HG03469 (cell line): ENCODE results near the gene MAGI1.
"Not testable (repeated sequence)": the region's sequence is repeated elsewhere in the genome, so short reads cannot be mapped to it uniquely, and the experiment has no call there.

Experiments used
- ATAC-seq: cut with Tn5 transposase; IDR thresholded peaks from one replicate; pipeline ENCODE4 v1.9.1; 2021; ENCODE audit warnings: mild to moderate bottlenecking, moderate library complexity, moderate number of reproducible peaks; ENCODE audit not compliant: unreplicated experiment

MAGI1 gene

DNA sequence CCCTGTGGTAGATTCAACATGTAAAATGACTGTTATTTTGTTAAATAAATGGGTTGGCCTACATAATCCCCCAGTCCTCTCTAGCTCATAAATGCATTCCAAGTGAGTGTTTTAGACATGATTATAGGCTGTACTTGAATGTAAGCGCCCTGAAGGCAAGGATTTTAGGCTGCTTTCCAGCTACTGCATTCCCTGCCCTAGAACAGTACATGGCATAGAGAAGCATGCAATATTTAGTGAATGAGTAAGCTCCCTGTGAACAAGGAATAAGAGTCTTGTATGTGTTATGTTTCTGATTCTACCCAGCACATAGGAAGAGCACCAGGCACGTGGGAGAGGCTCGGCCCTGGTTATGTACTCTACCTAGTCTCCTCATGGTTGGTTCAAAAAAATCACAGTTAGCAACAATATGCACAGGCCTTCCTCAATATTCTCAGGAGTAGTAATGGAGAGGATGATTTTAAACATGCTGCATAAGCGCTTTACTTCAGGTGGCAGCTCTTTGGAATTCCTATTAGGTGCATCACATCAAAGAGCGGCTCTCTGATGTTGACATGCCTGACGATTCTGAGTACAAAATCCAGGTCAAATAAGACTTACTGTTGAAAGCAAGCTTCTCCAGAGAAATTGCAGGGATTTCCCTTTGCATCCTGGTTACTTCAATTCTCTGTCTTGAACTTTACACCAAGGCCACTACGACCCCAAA lies 456.6 kb downstream of the MAGI1 start:
- ATAC-seq, result no peak

DNA sequence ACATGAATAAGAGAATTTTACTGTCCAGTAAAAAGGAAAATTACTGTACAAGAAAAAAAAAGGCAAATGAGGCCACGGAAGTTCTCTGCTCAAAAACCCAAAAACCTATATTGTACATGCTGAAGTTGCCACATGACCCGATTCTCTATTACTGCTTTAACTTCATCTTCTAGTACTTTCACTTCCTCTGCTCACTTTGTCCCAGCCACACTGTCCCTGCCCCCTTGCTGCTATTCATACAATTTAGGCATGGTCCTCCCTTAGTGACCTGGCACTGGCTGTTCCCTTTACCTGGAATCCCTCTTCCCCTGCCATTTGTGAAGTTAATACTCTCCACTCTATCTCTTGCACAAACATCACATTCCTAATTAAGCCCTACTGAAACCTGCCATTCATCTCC lies 457.4 kb downstream of the MAGI1 start:
- no peak for ATAC-seq

DNA sequence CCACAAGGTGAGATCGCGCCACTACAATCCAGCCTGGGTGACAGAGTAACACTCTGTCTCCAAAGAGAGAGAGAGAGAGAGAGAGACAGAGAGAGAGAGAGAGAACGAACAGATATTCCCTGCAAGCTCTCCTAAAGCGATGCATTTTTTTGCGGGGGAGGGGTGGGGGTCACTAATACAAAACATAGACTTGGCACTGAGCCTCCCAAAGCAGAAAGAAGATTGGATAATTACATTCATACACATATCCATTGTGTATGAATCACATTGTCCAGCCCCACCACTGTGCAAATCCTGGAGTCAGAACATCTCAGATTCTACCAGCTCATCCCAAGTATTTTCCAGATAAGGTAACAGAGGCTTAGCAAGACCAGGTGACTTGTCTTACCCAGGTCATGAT lies 459.9 kb downstream of the MAGI1 start:
- no peak for ATAC-seq

GRCh38 chr3:65577843-65578430 lies 460.8 kb downstream of the MAGI1 start:
- no peak for ATAC-seq

- no peak for ATAC-seq
Observed at GRCh38 chr3:65576966-65577365, 461.8 kb downstream of the MAGI1 start.

- no peak for ATAC-seq
Observed at GRCh38 chr3:65576228-65576627, 462.5 kb downstream of the MAGI1 start.

DNA sequence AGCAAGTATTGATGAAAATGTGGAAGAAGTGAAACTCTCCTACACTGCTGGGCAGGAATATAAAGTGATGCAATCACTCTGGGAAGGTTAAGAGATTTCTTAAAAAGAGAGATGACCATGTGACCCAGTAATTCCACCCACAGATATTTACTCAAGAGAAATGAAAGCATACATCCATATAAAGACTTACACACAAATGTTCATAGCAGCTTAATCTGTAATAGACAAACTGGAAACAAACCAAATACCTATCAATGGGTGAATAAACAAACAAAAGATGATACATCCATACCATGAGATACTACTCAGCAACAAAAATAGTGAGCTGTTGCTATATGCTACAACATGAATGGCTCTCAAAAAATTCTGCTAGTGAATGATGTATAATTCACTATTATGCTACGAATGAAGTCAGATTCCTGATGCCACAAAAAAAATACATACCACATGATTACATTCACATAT lies 463.3 kb downstream of the MAGI1 start:
- no peak for ATAC-seq

DNA sequence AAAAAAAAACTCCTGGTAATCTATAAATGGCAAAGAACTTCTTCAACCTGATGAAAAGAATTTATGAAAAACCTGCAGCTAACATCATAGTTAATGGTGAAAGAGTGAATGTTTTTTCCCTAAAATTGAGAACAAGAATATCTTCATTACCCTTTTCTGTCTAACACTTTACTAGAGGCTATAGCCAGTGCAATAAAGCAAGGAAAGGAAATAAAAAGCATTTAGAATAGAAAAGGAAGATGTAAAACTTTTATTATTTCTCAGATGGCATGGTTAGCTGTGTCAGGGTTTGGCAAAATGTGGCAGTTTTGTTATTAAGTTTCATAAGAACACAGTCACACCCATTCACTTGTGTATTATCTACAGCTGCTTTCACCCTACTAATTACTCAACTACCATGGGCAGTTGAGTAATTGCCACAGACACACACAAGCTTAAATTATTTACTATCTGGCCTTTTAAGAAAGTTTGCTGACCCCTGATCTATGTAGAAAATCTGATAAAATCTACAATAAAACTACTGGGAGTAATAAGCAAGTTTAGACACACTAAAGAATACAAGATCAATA lies 465.1 kb downstream of the MAGI1 start:
- ATAC-seq, result no peak

DNA sequence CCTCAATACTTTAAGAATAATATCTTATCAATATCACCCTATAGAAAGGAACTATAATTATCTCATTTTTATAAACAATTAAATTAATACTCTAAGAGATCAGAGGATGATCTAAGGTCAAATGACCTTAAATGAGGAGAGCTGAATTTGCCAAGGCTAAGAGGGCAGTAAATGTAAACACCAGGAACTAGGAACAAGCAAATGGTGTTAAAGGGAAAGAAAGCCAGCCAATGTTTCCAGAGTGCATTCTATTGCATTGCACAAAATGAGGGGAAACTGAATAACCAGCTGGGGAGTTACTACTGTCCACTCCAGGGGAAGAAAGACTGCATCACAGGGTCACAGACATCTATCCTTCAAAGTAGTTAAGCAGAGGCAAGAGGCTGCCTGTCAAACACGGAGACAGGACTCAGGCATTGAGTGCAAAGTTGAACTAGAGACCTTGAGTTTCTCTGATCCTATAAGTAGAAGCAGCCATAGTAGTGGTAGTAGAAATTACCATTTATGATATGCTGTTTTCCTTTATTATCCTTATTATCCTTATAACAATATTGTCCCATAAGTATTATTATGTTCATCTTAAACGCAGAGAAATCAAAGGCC lies 466.4 kb downstream of the MAGI1 start:
- no peak for ATAC-seq

DNA sequence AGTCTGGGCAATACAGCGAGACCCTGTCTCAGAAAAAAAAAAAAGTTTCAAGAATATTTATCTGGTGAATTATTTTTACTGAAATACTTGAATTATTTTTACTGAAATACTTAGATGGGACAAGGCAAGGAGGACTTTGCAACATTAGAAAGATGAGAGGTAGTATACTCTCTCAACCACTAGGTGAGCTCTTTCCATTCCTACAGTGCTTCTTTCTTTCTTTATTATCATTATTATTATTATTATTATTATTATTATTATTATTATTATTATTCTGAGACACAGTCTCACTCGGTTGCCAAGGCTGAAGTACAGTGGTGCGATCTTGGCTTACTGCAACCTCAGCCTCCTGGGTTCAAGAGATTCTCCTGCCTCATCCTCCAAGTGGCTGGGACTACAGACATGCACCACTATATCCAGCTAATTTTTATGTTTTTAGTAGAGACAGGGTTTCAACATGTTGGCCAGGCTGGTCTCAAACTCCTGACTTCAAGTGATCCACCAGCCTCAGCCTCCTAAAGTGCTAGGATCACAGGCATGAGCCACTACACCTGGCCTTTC lies 468.8 kb downstream of the MAGI1 start:
- ATAC-seq, result no peak

DNA sequence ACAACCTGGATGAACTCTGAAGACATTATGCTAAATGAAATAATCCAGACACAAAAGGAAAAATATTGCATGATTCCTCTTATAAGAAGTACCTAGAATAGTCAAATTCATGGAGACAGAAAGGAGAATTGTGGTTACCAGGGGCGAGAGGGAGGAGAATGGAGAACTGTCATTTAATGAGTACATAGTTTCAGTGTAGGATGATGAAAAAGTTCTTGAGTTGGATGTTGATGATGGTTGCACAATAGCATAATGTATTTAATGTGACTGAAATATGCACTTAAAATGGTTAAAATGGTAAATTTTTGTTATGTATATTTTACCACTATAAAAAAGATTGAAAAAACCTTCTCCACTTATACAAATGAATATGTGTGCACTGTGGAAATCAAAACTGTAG lies 469.6 kb downstream of the MAGI1 start:
- no peak for ATAC-seq

DNA sequence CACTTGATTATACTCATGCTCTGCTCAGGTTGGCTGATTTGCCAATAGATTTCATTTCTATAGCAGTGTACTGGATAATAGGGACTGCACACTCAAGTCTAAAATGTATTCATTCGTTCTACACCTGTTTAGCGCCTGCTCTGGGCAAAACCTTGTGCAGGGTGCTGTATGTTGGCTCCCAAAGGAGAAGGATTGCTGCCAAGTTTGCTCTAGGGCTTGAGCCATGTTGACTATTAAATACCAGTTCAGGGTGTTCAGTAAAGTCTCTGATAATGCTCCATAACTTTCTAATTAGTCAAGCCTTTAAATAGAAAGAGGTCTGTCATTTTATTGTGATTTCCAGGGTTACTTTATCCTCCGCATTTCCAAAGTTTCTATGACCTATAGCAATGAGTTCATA lies 470.2 kb downstream of the MAGI1 start:
- no peak for ATAC-seq

DNA sequence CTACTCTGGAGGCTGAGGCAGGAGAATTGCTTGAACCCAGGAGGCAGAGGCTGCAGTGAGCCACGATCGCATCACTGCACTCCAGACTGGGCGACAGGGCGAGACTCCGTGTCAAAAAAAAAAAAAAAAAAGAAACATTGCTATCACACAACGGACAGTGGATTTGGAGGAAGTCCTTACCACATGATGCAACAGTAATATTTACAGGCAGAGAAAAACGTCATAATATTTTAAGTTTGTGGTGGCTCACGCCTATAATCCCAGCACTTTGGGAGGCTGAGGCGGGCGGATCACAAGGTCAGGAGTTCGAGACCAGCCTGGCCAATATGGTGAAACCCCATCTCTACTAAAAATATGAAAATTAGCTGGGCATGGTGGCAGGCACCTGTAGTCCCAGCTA lies 473.0 kb downstream of the MAGI1 start:
- ATAC-seq, result not testable (repeated sequence)

DNA sequence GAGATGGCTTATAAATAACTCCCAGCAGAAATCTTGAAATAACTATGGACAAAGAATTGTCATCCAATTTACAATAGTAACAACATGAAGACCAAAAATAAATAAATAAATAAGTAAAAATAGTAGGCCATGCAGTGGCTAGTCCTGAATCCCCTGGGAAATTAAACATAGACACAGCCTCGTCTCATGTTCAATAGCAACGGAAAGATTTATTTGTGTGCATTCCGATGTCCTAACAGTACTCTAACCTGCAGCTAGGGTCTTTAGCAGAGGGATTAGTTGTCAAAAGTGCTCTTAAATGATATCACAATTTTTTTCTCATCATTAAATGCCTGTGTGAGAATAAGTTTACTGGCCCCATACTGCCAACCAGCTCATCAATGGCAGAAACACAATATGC lies 474.2 kb downstream of the MAGI1 start:
- no peak for ATAC-seq

- ATAC-seq, result no peak
Observed at GRCh38 chr3:65563861-65564260, 474.9 kb downstream of the MAGI1 start.

GRCh38 chr3:65562447-65562846 lies 476.3 kb downstream of the MAGI1 start:
- ATAC-seq, result no peak

GRCh38 chr3:65561617-65562016 lies 477.1 kb downstream of the MAGI1 start:
- ATAC-seq, result no peak

GRCh38 chr3:65560901-65561300 lies 477.8 kb downstream of the MAGI1 start:
- ATAC-seq, result no peak

DNA sequence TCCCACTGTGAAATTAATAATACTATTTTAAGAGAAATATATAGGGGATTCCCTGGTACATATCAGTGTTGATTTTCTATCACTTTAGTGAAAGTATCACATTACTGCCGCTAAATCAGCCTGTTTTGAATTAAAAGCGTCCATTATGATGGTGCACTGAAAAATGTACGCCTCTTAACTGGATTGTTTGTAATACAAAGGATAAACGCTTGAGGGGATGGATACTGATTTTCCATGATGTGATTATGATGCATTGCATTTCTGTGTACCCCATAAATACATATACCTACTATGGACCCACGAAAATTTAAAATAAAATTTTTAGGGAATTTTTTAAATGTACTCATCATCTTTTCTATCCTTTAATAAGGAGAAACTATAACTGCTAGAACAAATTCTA lies 478.6 kb downstream of the MAGI1 start:
- ATAC-seq, result no peak

GRCh38 chr3:65559643-65560042 lies 479.1 kb downstream of the MAGI1 start:
- no peak for ATAC-seq

DNA sequence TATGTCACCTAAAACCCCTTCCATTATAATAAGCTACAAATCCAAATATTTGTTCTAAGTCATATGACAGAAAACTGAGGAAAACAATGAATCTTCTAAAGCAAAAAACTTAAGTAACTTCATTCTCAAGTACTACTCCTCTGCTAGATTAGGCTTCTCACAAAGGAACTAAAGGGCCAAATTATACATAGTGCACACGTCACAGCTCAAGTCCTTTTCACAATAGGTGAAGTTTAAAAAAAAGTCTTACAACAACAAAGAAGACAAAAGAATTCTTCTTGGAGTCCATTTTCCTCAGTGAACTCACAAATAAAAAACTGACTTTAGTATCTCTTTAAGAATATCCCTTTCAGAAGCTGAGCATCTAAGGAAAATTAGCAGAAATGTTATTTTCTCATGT lies 479.9 kb downstream of the MAGI1 start:
- no peak for ATAC-seq
